Stimulated activated naive B cell treated with anti-CD40 and anti-IgM and Interleukin-4, amounts not matched to agents 10 μg/mL and 1 μg/mL and 100 μg/mL, for 72 hours (primary cell): ENCODE data around the gene PSME3IP1.
A peak's percentile ranks its signal among the peaks of the same experiment; 100 is the strongest.
"Not testable (repeated sequence)": the region's sequence is repeated elsewhere in the genome, so short reads cannot be mapped to it uniquely, and the experiment has no call there.

Source experiments
- ATAC-seq, 2 donors: fragments of 150-1000 bp; cut with Tn5 transposase; replicated peaks; 2 replicates each; pipeline ENCODE4 v1.10.0; 2021; ENCODE audit warnings: moderate library complexity in 1 of 2
- DNase-seq: peaks from one replicate; pipeline ENCODE4 v3.0.0; 2021
- H3K27ac Mint-ChIP-seq: one replicate; pipeline ENCODE4 v1.8.0; 2022; ENCODE audit warnings: mild to moderate bottlenecking, mixed read lengths
- H3K27me3 Mint-ChIP-seq, 2 donors: one replicate each; pipeline ENCODE4 v1.8.0; 2022; ENCODE audit warnings: mixed read lengths in 2 of 2
- H3K36me3 Mint-ChIP-seq, 2 donors: one replicate each; pipeline ENCODE4 v1.8.0; 2022; ENCODE audit warnings: mixed read lengths in 2 of 2, mild to moderate bottlenecking in 1 of 2
- H3K4me1 Mint-ChIP-seq, 2 donors: one replicate each; pipeline ENCODE4 v1.8.0; 2022; ENCODE audit warnings: mixed read lengths in 2 of 2, mild to moderate bottlenecking in 1 of 2
- H3K4me3 Mint-ChIP-seq, 2 donors: one replicate each; pipeline ENCODE4 v1.8.0; 2022; ENCODE audit warnings: mild to moderate bottlenecking in 2 of 2, mixed read lengths in 2 of 2, moderate library complexity in 1 of 2
- H3K9me3 Mint-ChIP-seq, 2 donors: one replicate each; pipeline ENCODE4 v1.8.0; 2022; ENCODE audit warnings: mixed read lengths in 2 of 2, mild to moderate bottlenecking in 1 of 2

Gene PSME3IP1

GRCh38 chr16:57189527-57189926 is 3.7 kb upstream of the PSME3IP1 start:
- H3K9me3 Mint-ChIP-seq, H3K27ac Mint-ChIP-seq, H3K27me3 Mint-ChIP-seq, ATAC-seq, H3K4me3 Mint-ChIP-seq, DNase-seq: not testable (repeated sequence)
- peaks cover 10 to 18% of the 10 kb centered on the region in 2 donors for H3K36me3 Mint-ChIP-seq
- H3K4me1 Mint-ChIP-seq = peaks cover 25 to 65% of the 10 kb centered on the region in 2 donors

GRCh38 chr16:57188711-57189002 is 2.8 kb upstream of the PSME3IP1 start:
- H3K27ac Mint-ChIP-seq = no peak overlapping the region
- H3K36me3 Mint-ChIP-seq = peaks cover 9 to 18% of the 10 kb centered on the region in 2 donors
- no peak for DNase-seq
- peaks cover 27 to 65% of the 10 kb centered on the region in 2 donors for H3K4me1 Mint-ChIP-seq
- H3K4me3 Mint-ChIP-seq = no peak overlapping the region
- no peaks in the 10 kb centered on the region for H3K27me3 Mint-ChIP-seq
- no peak for ATAC-seq
- no peaks in the 10 kb centered on the region for H3K9me3 Mint-ChIP-seq

DNA sequence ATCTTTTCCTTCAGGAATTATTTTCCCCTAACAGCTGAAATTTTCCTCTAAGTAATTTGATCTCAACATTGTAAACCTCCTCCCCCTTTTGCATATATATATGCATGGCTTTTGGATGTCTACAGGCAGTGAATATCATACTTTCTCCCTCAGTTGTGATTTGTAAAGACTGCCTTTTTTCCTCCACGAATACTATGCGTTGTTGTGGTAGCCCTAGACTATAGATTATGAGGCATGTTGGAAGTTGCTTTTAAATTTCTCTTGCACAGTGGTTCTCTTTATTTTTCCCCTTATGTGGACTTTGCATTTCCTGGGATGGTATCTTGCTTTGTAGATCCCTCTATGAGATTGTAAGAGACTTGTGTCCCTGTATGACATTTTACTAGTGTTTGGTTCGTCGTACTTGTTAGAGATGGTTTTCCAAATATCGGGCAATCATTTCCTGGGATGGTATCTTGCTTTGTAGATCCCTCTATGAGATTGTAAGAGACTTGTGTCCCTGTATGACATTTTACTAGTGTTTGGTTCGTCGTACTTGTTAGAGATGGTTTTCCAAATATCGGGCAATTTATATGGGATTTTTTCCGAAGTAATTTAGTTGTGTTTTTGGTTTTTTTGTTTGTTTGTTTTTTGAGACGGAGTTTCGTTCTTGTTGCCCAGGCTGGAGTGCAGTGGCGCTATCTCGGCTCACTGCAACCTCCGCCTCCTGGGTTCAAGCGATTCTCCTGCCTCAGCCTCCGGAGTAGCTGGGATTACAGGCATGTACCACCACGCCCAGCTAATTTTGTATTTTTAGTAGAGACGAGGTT is 2.3 kb upstream of the PSME3IP1 start:
- not testable (repeated sequence) for H3K27ac Mint-ChIP-seq, DNase-seq
- H3K36me3 Mint-ChIP-seq = peaks cover 9 to 15% of the 10 kb centered on the region in 2 donors

DNA sequence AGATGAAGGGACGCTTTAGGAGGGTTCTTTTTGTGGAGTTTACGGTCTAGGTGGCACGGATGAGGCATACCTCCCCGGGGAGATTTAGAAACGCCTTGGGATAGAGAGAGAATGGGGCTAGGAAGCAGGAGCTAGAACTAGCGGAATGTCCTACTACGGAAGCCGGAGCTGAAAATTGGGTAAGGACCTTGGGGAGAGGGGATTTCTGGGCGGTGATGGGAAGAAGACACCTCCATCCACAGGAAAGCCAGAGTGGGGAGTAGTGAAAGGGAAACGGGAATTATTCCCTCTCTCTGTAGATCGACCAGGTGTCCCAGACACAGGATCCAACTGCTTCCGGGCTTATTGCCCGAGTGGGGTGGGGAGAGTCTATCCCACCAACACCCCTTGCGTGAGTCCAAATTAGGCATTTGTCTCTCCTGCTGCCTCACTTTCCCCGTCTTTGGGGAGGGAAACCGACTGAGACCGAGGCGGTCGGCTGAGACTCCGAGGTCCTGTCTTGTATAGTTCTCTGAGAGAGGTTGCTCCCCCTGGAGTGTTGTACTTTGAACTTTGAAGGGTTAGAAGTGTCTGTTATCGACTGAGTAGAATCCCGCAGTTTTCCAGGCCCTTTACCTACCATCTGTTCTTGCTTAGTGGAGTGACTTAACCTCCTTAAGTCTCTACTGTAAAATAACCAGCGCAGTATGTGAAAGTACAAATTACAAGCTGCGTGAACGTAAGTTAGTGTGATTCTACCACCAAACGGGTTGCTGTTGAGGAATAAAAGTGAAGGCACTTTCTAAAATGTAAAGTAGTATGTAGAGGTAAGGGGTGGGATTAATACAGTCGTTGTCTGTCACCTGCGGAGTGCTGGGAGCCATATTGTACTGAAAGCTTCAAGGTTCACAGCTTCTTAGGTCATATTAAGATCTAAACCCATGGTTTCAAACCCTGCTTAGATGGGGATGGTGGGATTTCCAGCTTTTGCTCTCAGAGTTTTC is 1.3 kb upstream of the PSME3IP1 start:
- Mint-ChIP-seq H3K27ac (peak overlapping the region; percentile 99), H3K4me1 (peaks cover 32 to 61% of the 10 kb centered on the region in 2 donors), H3K27me3 (no peaks in the 10 kb centered on the region), H3K9me3 (no peaks in the 10 kb centered on the region), H3K4me3 (peak overlapping the region; percentile 92 to 98), H3K36me3 (peaks cover 9 to 10% of the 10 kb centered on the region in 2 donors)
- ATAC-seq = peak in 1 of 2 donors; percentile 1
- no peak for DNase-seq

More for the DNA sequence above, 2.3 kb upstream of the PSME3IP1 start:
- not testable (repeated sequence) for ATAC-seq, H3K9me3 Mint-ChIP-seq, H3K27me3 Mint-ChIP-seq
- Mint-ChIP-seq H3K4me1 (peaks cover 28 to 65% of the 10 kb centered on the region in 2 donors), H3K4me3 (peak overlapping the region; percentile 92 to 98)

GRCh38 chr16:57185446-57185944 is 344 bp downstream of the PSME3IP1 start:
- peaks cover 29 to 54% of the 10 kb centered on the region in 2 donors for H3K4me1 Mint-ChIP-seq
- H3K36me3 Mint-ChIP-seq = peaks cover 12 to 13% of the 10 kb centered on the region in 2 donors
- DNase-seq = no peak
- H3K4me3 Mint-ChIP-seq = peak overlapping the region; percentile 92 to 98
- H3K9me3 Mint-ChIP-seq = no peaks in the 10 kb centered on the region
- no peaks in the 10 kb centered on the region for H3K27me3 Mint-ChIP-seq
- H3K27ac Mint-ChIP-seq = peak overlapping the region; percentile 99
- peak; percentile 49 to 52 for ATAC-seq

GRCh38 chr16:57184887-57185445 is 873 bp downstream of the PSME3IP1 start:
- Mint-ChIP-seq H3K27me3 (no peaks in the 10 kb centered on the region), H3K27ac (peak overlapping the region; percentile 99), H3K4me3 (peak overlapping the region; percentile 92 to 98), H3K4me1 (peaks cover 29 to 54% of the 10 kb centered on the region in 2 donors), H3K36me3 (peaks cover 12 to 13% of the 10 kb centered on the region in 2 donors), H3K9me3 (no peaks in the 10 kb centered on the region)
- DNase-seq = no peak
- ATAC-seq = no peak

DNA sequence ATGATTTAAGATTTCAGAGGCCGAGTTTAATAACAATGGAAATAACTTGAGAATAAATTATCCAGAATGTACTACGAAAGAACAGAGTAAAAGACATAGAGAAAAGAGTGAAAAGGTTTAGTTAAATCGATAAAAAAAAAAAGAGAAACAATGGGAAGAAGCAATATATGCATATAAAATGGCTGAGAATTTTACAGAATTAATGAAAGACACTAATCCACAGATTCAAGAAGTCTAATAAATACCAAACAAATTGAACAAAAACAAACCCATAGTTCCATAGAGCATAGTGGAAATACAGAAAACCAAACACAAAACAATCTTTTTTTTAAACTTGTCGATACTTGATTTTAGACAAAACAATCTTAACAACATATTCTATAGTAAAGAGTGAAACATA is 1.7 kb downstream of the PSME3IP1 start:
- DNase-seq (no peak), ATAC-seq (no peak)
- H3K36me3 Mint-ChIP-seq = peaks cover 12 to 13% of the 10 kb centered on the region in 2 donors
- H3K4me3 Mint-ChIP-seq = peak overlapping the region; percentile 23 to 29
- H3K4me1 Mint-ChIP-seq = peaks cover 29 to 52% of the 10 kb centered on the region in 2 donors
- H3K27ac Mint-ChIP-seq = no peak overlapping the region
- no peaks in the 10 kb centered on the region for H3K27me3 Mint-ChIP-seq
- no peaks in the 10 kb centered on the region for H3K9me3 Mint-ChIP-seq

GRCh38 chr16:57179215-57179828 is 6.5 kb downstream of the PSME3IP1 start:
- Mint-ChIP-seq H3K27ac (no peak overlapping the region), H3K27me3 (no peaks in the 10 kb centered on the region), H3K36me3 (peaks cover 3 to 8% of the 10 kb centered on the region in 2 donors), H3K4me1 (peaks cover 8 to 32% of the 10 kb centered on the region in 2 donors), H3K9me3 (no peaks in the 10 kb centered on the region), H3K4me3 (no peak overlapping the region)
- ATAC-seq (no peak), DNase-seq (no peak)

- H3K4me3 Mint-ChIP-seq = no peak overlapping the region
- no peaks in the 10 kb centered on the region for H3K9me3 Mint-ChIP-seq
- no peaks in the 10 kb centered on the region for H3K27me3 Mint-ChIP-seq
- H3K4me1 Mint-ChIP-seq = peaks cover 6 to 27% of the 10 kb centered on the region in 2 donors
- DNase-seq (no peak), ATAC-seq (no peak)
- H3K27ac Mint-ChIP-seq = no peak overlapping the region
- peaks cover 4 to 8% of the 10 kb centered on the region in 2 donors for H3K36me3 Mint-ChIP-seq
Measured at GRCh38 chr16:57178793-57179212, 7.0 kb downstream of the PSME3IP1 start.

GRCh38 chr16:57178196-57178595 is 7.6 kb downstream of the PSME3IP1 start:
- Mint-ChIP-seq H3K9me3 (no peaks in the 10 kb centered on the region), H3K4me1 (peaks cover 4 to 21% of the 10 kb centered on the region in 2 donors), H3K27ac (no peak overlapping the region), H3K27me3 (no peaks in the 10 kb centered on the region), H3K36me3 (peaks cover 8 to 9% of the 10 kb centered on the region in 2 donors), H3K4me3 (no peak overlapping the region)
- no peak for DNase-seq
- no peak for ATAC-seq

- H3K36me3 Mint-ChIP-seq = peaks cover 24 to 25% of the 10 kb centered on the region in 2 donors
- no peak for DNase-seq
Measured at GRCh38 chr16:57175896-57176295, 9.9 kb downstream of the PSME3IP1 start.

DNA sequence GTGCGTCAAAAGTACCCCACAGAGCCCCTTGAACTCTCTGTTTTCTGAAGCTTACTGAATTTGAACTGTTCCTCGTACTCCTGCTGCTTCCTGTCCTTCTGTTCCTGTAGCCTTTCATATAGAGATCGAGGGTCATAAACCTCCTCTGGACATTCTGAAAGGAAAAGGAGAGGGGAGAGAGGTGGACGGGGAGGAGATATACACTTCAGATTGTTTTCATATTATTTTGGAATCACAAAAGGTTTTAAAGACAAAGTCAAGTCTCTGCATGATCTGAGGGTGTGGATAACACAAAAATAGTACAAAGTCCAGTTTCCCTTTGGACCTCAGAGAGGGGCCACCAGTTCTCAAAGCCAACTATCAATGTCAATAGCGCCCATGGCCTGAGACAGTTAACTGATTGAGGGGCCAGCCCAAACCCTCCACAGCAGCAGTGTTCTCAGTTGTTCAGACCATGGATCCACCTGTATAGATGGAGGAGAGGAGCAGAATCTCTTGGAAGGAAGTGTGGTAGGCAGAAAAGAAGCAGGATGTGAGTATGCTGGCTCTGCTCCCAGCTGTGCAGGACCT is 13.0 kb downstream of the PSME3IP1 start:
- no peaks in the 10 kb centered on the region for H3K9me3 Mint-ChIP-seq
- peak overlapping the region; percentile 65 for H3K27ac Mint-ChIP-seq
- peaks cover 2 to 18% of the 10 kb centered on the region in 2 donors for H3K4me1 Mint-ChIP-seq
- DNase-seq (no peak), ATAC-seq (no peak)
- H3K4me3 Mint-ChIP-seq = no peak overlapping the region
- peaks cover 30 to 36% of the 10 kb centered on the region in 2 donors for H3K36me3 Mint-ChIP-seq
- H3K27me3 Mint-ChIP-seq = no peaks in the 10 kb centered on the region

More at GRCh38 chr16:57175896-57176295, 9.9 kb downstream of the PSME3IP1 start:
- Mint-ChIP-seq H3K27me3 (no peaks in the 10 kb centered on the region), H3K9me3 (no peaks in the 10 kb centered on the region), H3K27ac (no peak overlapping the region), H3K4me3 (no peak overlapping the region), H3K4me1 (peaks cover 0 to 16% of the 10 kb centered on the region in 2 donors)
- ATAC-seq = no peak

GRCh38 chr16:57169327-57169726 is 16.5 kb downstream of the PSME3IP1 start:
- no peaks in the 10 kb centered on the region for H3K27me3 Mint-ChIP-seq
- peaks cover 15 to 20% of the 10 kb centered on the region in 2 donors for H3K4me1 Mint-ChIP-seq
- H3K36me3 Mint-ChIP-seq = peaks cover 42 to 43% of the 10 kb centered on the region in 2 donors
- DNase-seq = no peak
- H3K27ac Mint-ChIP-seq = no peak overlapping the region
- no peak for ATAC-seq
- no peaks in the 10 kb centered on the region for H3K9me3 Mint-ChIP-seq
- H3K4me3 Mint-ChIP-seq = no peak overlapping the region
